Erythroblast (primary cell): Measurements from ENCODE around the gene DOHH.

ENCODE experiments used
- GATA1 ChIP-seq: IDR thresholded peaks from 2 replicates; pipeline ENCODE4 v1.6.1; 2011; ENCODE audit warnings: low read depth, mild to moderate bottlenecking, control low read depth, low read length, moderate library complexity
- POLR2A ChIP-seq: IDR thresholded peaks from 2 replicates; pipeline ENCODE4 v1.6.1; 2011; ENCODE audit warnings: mild to moderate bottlenecking, low read length

GRCh38 chr19:3482507-3483225, 17.8 kb downstream of the DOHH start:
- TF ChIP-seq POLR2A: no peak
- TF ChIP-seq GATA1: no peak
